Measurements from ENCODE around the gene DIS3L2. TPM values are rescaled to one million over a fixed set of nuclear protein-coding genes. Genes with fewer than 3 reads are reported as not detected.

Gene DIS3L2
- total RNA-seq, 1 donor from 2014 or later, result 34.3 TPM

- no peaks in the 10 kb centered on the region for H3K27me3 Mint-ChIP-seq (ENCODE audit: unreplicated experiment)
- peaks cover 18% of the 10 kb centered on the region for H3K36me3 Mint-ChIP-seq (ENCODE audit: unreplicated experiment)
- peaks cover 5% of the 10 kb centered on the region for H3K4me1 Mint-ChIP-seq (ENCODE audit: unreplicated experiment)
- no peak overlapping the region for H3K4me3 Mint-ChIP-seq (ENCODE audit: unreplicated experiment)
- H3K9me3 Mint-ChIP-seq (ENCODE audit: unreplicated experiment), result peaks cover 9% of the 10 kb centered on the region
- H3K27ac Mint-ChIP-seq (ENCODE audit: unreplicated experiment), result no peak overlapping the region
- no peak for DNase-seq (ENCODE audit: extremely low spot score, unreplicated experiment)
- no peak for TF ChIP-seq CTCF (IDR thresholded peaks at IDR 0.05)
Measured at GRCh38 chr2:232273903-232274643, 312.6 kb downstream of the DIS3L2 start.

GRCh38 chr2:232275670-232276069 lies 314.2 kb downstream of the DIS3L2 start:
- no peak for TF ChIP-seq CTCF (IDR thresholded peaks at IDR 0.05)
- no peak for DNase-seq (ENCODE audit: extremely low spot score, unreplicated experiment)
- Mint-ChIP-seq H3K9me3 (ENCODE audit: unreplicated experiment) (peaks cover 12% of the 10 kb centered on the region), H3K4me1 (ENCODE audit: unreplicated experiment) (peaks cover 5% of the 10 kb centered on the region), H3K4me3 (ENCODE audit: unreplicated experiment) (no peak overlapping the region), H3K27ac (ENCODE audit: unreplicated experiment) (no peak overlapping the region), H3K36me3 (ENCODE audit: unreplicated experiment) (peaks cover 27% of the 10 kb centered on the region), H3K27me3 (ENCODE audit: unreplicated experiment) (no peaks in the 10 kb centered on the region)

- Mint-ChIP-seq H3K4me1 (ENCODE audit: unreplicated experiment) (peaks cover 5% of the 10 kb centered on the region), H3K4me3 (ENCODE audit: unreplicated experiment) (no peak overlapping the region), H3K27me3 (ENCODE audit: unreplicated experiment) (no peaks in the 10 kb centered on the region), H3K27ac (ENCODE audit: unreplicated experiment) (no peak overlapping the region), H3K36me3 (ENCODE audit: unreplicated experiment) (peaks cover 30% of the 10 kb centered on the region), H3K9me3 (ENCODE audit: unreplicated experiment) (peaks cover 12% of the 10 kb centered on the region)
- no peak for TF ChIP-seq CTCF (IDR thresholded peaks at IDR 0.05)
- no peak for DNase-seq (ENCODE audit: extremely low spot score, unreplicated experiment)
Measured at GRCh38 chr2:232276084-232276732, 314.7 kb downstream of the DIS3L2 start.

GRCh38 chr2:232276733-232277313 lies 315.3 kb downstream of the DIS3L2 start:
- H3K4me3 Mint-ChIP-seq (ENCODE audit: unreplicated experiment), result no peak overlapping the region
- peaks cover 5% of the 10 kb centered on the region for H3K4me1 Mint-ChIP-seq (ENCODE audit: unreplicated experiment)
- no peak for TF ChIP-seq CTCF (IDR thresholded peaks at IDR 0.05)
- no peaks in the 10 kb centered on the region for H3K27me3 Mint-ChIP-seq (ENCODE audit: unreplicated experiment)
- DNase-seq (ENCODE audit: extremely low spot score, unreplicated experiment), result no peak
- peaks cover 12% of the 10 kb centered on the region for H3K9me3 Mint-ChIP-seq (ENCODE audit: unreplicated experiment)
- H3K36me3 Mint-ChIP-seq (ENCODE audit: unreplicated experiment), result peaks cover 30% of the 10 kb centered on the region
- no peak overlapping the region for H3K27ac Mint-ChIP-seq (ENCODE audit: unreplicated experiment)

- Mint-ChIP-seq H3K27ac (ENCODE audit: unreplicated experiment) (no peak overlapping the region), H3K4me1 (ENCODE audit: unreplicated experiment) (peaks cover 5% of the 10 kb centered on the region), H3K27me3 (ENCODE audit: unreplicated experiment) (no peaks in the 10 kb centered on the region), H3K9me3 (ENCODE audit: unreplicated experiment) (peaks cover 12% of the 10 kb centered on the region), H3K4me3 (ENCODE audit: unreplicated experiment) (no peak overlapping the region), H3K36me3 (ENCODE audit: unreplicated experiment) (peaks cover 28% of the 10 kb centered on the region)
- TF ChIP-seq CTCF (IDR thresholded peaks at IDR 0.05), result no peak
- no peak for DNase-seq (ENCODE audit: extremely low spot score, unreplicated experiment)
Measured at GRCh38 chr2:232278534-232278933, 317.0 kb downstream of the DIS3L2 start.
